NCI-H187 (cell line): ENCODE data around the gene OR52M1.

ENCODE experiments used
- DNase-seq, 2 experiments: peaks; one replicate each; lab custom pipeline; 2025; lab: John Stamatoyannopoulos, UW

OR52M1 gene

DNA sequence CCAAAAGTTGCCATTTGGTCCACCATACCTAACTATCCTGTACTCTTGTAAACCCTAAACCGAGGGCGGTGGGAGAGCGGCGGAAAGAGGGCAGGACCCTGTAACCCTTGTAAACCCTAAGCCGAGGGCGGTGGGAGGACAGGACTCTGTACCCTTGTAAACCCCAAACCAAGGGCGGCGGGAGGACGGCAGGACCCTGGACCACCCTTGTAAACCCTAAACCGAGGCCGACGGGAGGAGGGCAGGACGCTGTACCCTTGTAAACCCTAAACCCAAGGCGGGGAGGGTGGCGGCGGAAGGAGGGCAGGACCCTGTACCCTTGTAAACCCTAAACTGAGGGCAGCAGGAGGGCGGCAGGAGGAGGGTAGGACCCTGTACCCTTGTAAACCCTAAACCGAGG is 24.1 kb downstream of the OR52M1 start:
- no peak for DNase-seq

DNA sequence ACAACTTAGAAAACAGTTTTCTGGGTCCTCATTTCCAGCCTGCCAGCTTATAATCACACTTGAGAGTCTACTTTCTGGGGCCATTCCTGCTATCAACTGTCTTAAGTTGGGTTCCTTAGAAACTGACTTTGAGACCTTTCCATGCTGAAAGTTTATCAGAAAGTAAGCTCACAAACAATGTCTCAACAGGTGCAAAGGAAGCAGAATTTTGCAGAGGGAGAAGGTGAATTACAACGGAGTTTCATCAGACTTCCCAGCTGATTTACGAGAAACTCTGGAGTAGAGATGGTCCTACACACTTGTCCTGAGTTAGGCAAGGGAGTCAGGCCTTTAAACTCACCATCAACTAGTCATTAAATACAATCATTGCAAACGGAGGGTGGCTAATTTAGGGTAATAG is 31.9 kb downstream of the OR52M1 start:
- DNase-seq: no peak

DNA sequence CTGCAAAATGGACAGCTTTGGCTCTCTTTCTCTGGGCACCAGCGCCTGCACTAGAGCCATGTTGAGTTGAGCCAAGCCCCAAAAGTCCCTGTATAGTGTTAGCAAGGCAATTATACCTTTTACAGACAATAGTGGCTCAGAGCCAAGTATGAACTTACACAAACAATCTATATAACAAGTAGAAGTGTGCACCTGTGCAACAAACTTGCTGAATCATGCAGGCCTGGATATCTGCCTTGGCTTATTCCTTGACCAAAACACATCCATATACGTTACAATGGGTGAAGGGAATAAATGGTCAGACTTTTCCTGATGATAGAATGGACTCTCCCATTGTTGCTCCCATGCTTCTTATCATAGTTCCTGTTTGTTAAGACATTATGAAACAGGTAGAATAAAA is 32.8 kb downstream of the OR52M1 start:
- no peak for DNase-seq

DNA sequence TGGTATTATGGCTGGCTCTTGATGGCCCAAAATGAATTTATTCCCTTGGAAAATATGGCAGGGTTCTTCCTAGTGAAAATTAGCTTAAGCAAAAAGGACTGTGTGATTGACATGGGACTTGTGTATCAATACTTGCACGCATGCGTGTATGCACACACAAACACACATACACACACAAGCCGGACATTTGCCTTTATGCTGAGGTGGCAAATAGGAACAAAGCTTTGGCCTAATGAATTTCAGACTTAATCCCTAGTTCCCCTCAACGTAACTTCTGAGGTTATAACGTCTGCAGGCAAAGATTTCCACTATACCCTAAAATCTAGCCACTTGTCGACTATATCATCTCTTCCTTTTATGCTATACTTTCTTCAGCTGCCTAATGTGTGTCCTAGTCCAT is 33.6 kb downstream of the OR52M1 start:
- no peak for DNase-seq

DNA sequence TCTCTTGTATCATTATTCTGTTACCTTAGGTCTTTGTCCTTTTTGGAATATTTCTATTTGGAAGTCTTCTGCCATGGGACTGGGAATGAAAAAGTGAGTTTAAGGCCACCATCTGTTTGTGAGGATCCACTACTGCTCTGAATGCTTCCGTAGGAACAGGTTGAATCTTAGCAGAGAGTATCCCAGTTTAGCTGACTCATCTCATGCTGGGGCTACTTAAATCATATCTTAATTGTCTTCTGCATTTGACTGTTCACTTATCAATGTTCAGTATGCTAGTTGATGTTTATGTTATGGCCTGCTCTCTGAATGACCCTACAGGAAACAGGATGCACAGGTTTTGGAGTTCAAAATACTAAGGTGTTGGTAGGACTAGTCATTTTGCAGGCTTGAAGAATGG is 35.1 kb downstream of the OR52M1 start:
- no peak for DNase-seq

DNA sequence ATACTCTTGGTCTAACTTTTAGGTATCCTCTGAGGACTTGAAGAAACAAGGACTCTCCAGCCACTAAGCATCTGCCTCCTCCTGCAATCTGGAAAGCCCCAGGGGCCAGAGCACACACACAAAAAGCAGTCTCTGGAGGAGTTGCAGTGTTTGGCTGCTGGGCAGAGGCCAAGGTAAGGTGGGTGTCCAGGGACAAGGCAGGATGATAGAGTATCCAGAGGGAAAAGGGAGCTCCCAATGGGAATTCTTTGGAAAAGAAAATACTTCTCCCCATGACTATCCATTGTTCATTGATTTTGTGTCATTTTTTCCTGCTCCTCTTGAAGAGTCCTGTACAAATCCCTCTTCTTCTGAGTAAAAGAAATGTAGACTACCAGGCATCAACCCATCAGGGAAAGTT is 36.5 kb downstream of the OR52M1 start, which contains the start of gene OR52I2:
Gene OR52I2, plus strand, starts transcription at position 301 of the 400 bp plus-strand sequence.
- DNase-seq: no peak

DNA sequence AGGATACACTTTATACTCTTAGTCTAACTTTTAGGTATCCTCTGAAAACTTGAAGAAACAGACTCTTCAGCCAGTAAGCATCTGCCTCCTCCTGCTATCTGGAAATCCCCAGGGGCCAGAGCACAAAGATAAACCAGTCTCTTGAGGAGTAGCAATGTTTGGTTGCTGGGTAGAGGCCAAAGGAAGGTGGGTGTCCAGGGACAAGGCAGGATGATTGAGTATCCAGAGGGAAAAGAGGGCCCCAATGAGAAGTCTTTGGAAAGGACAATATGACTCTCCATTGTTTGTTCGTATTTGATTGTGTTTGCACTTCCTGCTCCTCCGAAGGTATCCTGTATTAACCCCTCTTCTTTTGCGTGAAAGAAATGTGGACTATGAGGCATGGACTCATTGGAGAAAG is 44.0 kb downstream of the OR52M1 start:
- DNase-seq: no peak

DNA sequence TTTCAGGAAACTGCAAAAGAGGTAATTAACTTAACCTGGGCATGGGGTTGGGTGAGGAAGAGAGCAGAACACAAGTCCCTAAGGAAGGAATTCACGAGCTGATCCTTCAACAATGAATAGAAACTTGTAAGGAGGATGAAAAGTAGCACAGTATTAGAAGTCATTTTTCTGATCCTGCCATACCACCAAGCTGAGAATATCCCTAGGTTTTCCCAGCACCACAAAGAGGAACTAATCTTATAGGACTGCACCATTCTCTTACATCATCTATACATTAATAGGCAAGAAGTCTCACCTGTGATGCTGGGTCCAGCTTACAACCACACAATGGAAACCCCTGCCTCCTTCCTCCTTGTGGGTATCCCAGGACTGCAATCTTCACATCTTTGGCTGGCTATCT is 48.7 kb downstream of the OR52M1 start, which contains the start of gene OR52I1:
Gene OR52I1, plus strand, starts transcription at position 301 of the 400 bp plus-strand sequence. Its CDS starts 0 bp downstream, at position 301.
- DNase-seq: no peak
